HCT116 (cell line): ENCODE data around the gene WHRN. TPM values are rescaled to one million over a fixed set of nuclear protein-coding genes. Genes with fewer than 3 reads are reported as not detected.

ENCODE experiments used
- ATAC-seq: fragments of 200-7000 bp; cut with Tn5 transposase; 2 replicates; pipeline ENCODE4 v1.9.1; 2020; ENCODE audit warnings: mild to moderate bottlenecking, moderate library complexity
- BruUV-seq: library from RNA; stranded (reverse); fragments of 400-500 nt; replicated peaks from 2 replicates; lab custom pipeline; 2021; lab: Mats Ljungman, UMichigan
- CTCF ChIA-PET: fragments of 300-600 bp; sonication (Branson Sonifier 250); formaldehyde crosslinking; loops from one replicate; lab custom pipeline; 2021; ENCODE audit warnings: antibody characterized with exemption; lab: Charles Lee
- POLR2A ChIA-PET: fragments of 300-600, 350-600 bp; sonication (Branson Sonifier 250); formaldehyde crosslinking; loops from one replicate; lab custom pipeline; 2021; ENCODE audit warnings: antibody characterized with exemption; lab: Charles Lee
- RAD21 ChIA-PET, 2 experiments: fragments of 300-600 bp; sonication (Branson Sonifier 250); formaldehyde crosslinking; loops; one replicate each; lab custom pipeline; 2023; ENCODE audit warnings: low total read pairs in 2 of 2; ENCODE audit not compliant: uncharacterized antibody in 2 of 2, unreplicated experiment in 2 of 2, low non-redundant PET in 1 of 2; lab: Charles Lee
- DNase-seq: peaks from one replicate; pipeline ENCODE4 v3.0.0-alpha.2; 2010; ENCODE audit warnings: low read depth, low spot score
- H2AFZ ChIP-seq: fragments of 200-600 bp; shearing (Covaris generic), sonication (generic); 2 replicates; pipeline ENCODE4 v1.6.1; 2017; ENCODE audit warnings: low read depth, mixed run types, mixed read lengths, antibody characterized with exemption, low read length; ENCODE audit not compliant: poor library complexity, severe bottlenecking
- H3K27ac ChIP-seq: 2 replicates; pipeline ENCODE4 v1.5.1; 2012; ENCODE audit warnings: low read depth, low read length
- H3K27me3 ChIP-seq: fragments of 200-600 bp; sonication (generic); 2 replicates; pipeline ENCODE4 v1.6.1; 2016; ENCODE audit warnings: mixed run types, low read length, mixed read lengths; ENCODE audit not compliant: insufficient read depth
- H3K36me3 ChIP-seq, 2 experiments: fragments of 200-500 bp in 1 of 2; fragments of 200-600 bp in 1 of 2; sonication (Bioruptor generic) in 1 of 2; sonication (generic) in 1 of 2; 2 replicates each; pipeline versions ENCODE4 v1.5.1 to v1.6.1; 2014 to 2016; ENCODE audit warnings: low read length in 2 of 2, inconsistent platforms in 1 of 2, mixed read lengths in 1 of 2, mixed run types in 1 of 2; ENCODE audit not compliant: insufficient read depth in 2 of 2, control insufficient read depth in 1 of 2
- H3K4me1 ChIP-seq, 2 experiments: fragments of 200-600 bp in 1 of 2; sonication (generic) in 1 of 2; 2 replicates each; pipeline versions ENCODE4 v1.5.1 to v1.6.1; 2012 to 2017; ENCODE audit warnings: low read length in 2 of 2, inconsistent platforms in 1 of 2, mild to moderate bottlenecking in 1 of 2, mixed read lengths in 1 of 2, mixed run types in 1 of 2, moderate library complexity in 1 of 2; ENCODE audit not compliant: insufficient read depth in 2 of 2, control insufficient read depth in 1 of 2
- H3K4me2 ChIP-seq: fragments of 200-600 bp; sonication (generic); 2 replicates; pipeline ENCODE4 v1.6.1; 2017; ENCODE audit warnings: mixed run types, low read length, mixed read lengths
- H3K4me3 ChIP-seq, 2 experiments: fragments of 200-600 bp in 1 of 2; sonication (generic) in 1 of 2; replicated peaks in 1 of 2; 2 replicates each; pipeline ENCODE4 v1.5.1; 2011 to 2016; ENCODE audit warnings: low read length in 2 of 2, control low read depth in 1 of 2, low read depth in 1 of 2, mild to moderate bottlenecking in 1 of 2, mixed read lengths in 1 of 2, mixed run types in 1 of 2
- H3K79me2 ChIP-seq: fragments of 200-600 bp; sonication (generic); 2 replicates; pipeline ENCODE4 v1.6.1; 2017; ENCODE audit warnings: mild to moderate bottlenecking, mixed run types, low read length, moderate library complexity, mixed read lengths; ENCODE audit not compliant: insufficient read depth
- H3K9ac ChIP-seq: fragments of 200-600 bp; sonication (generic); 2 replicates; pipeline ENCODE4 v1.6.1; 2016; ENCODE audit warnings: low read length, mixed read lengths
- H3K9me2 ChIP-seq: fragments of 200-600 bp; sonication (generic), shearing (Covaris generic); 2 replicates; pipeline ENCODE4 v1.6.1; 2017; ENCODE audit warnings: mixed run types, mild to moderate bottlenecking, moderate library complexity; ENCODE audit not compliant: insufficient read depth
- H3K9me3 ChIP-seq, 2 experiments: fragments of 200-500 bp in 1 of 2; fragments of 200-600 bp in 1 of 2; sonication (Bioruptor generic) in 1 of 2; sonication (generic) in 1 of 2; 2 replicates each; pipeline ENCODE4 v1.6.1; 2014 to 2017; ENCODE audit warnings: low read length in 2 of 2, mixed read lengths in 2 of 2, inconsistent platforms in 1 of 2, low read depth in 1 of 2, mild to moderate bottlenecking in 1 of 2, mixed run types in 1 of 2, moderate library complexity in 1 of 2; ENCODE audit not compliant: control insufficient read depth in 1 of 2, insufficient read depth in 1 of 2
- H4K20me1 ChIP-seq: fragments of 200-600 bp; sonication (generic), shearing (Covaris generic); 2 replicates; pipeline ENCODE4 v1.6.1; 2017; ENCODE audit warnings: mixed run types, mild to moderate bottlenecking, moderate library complexity; ENCODE audit not compliant: insufficient read depth
- CBX3 ChIP-seq: IDR thresholded peaks from 2 replicates; pipeline ENCODE4 v1.6.1; 2012; ENCODE audit warnings: low read depth
- ELF1 ChIP-seq: IDR thresholded peaks from 2 replicates; pipeline ENCODE4 v1.6.1; 2012; ENCODE audit warnings: low read depth, borderline replicate concordance
- EZH2phosphoT487 ChIP-seq: fragments of 200-600 bp; IDR thresholded peaks from 2 replicates; pipeline ENCODE4 v1.6.1; 2018; ENCODE audit warnings: antibody characterized with exemption, borderline replicate concordance
- JUND ChIP-seq: IDR thresholded peaks from 2 replicates; pipeline ENCODE4 v1.6.1; 2012
- RAD21 ChIP-seq: IDR thresholded peaks from 2 replicates; pipeline ENCODE4 v1.6.1; 2012; ENCODE audit warnings: low read depth, mild to moderate bottlenecking
- intact Hi-C: fragments of 100-400 bp; cut with micrococcal nuclease; formaldehyde crosslinking; loops from 2 replicates; pipeline ENCODE4 v1.10.0; 2022
- total RNA-seq: library from RNA; stranded (reverse); gene quantifications from one replicate; pipeline ENCODE4 v1.2.1, GENCODE V29; 2021; ENCODE audit not compliant: unreplicated experiment
- TF ChIP-seq, protein P1 (sequence below): IDR thresholded peaks from 2 replicates; pipeline ENCODE4 v1.6.1; 2012
- TF ChIP-seq, protein P2 (sequence below): IDR thresholded peaks from 2 replicates; pipeline ENCODE4 v1.6.1; 2012; ENCODE audit warnings: low read depth
- TF ChIP-seq, protein P3 (sequence below), 3 experiments: fragments of 200-600 bp in 1 of 3; sonication (generic) in 1 of 3; IDR thresholded peaks in 2 of 3; conservative IDR thresholded peaks in 1 of 3; 2 replicates each; pipeline ENCODE4 v1.5.1; 2012 to 2017; ENCODE audit warnings: low read depth in 2 of 3, low read length in 2 of 3, antibody characterized with exemption in 1 of 3, borderline replicate concordance in 1 of 3, control low read depth in 1 of 3, mild to moderate bottlenecking in 1 of 3, mixed read lengths in 1 of 3, mixed run types in 1 of 3, moderate library complexity in 1 of 3; ENCODE audit not compliant: insufficient read depth in 1 of 3

WHRN gene
- total RNA-seq, 1 experiment from 2014 or later: 12.8 TPM

DNA sequence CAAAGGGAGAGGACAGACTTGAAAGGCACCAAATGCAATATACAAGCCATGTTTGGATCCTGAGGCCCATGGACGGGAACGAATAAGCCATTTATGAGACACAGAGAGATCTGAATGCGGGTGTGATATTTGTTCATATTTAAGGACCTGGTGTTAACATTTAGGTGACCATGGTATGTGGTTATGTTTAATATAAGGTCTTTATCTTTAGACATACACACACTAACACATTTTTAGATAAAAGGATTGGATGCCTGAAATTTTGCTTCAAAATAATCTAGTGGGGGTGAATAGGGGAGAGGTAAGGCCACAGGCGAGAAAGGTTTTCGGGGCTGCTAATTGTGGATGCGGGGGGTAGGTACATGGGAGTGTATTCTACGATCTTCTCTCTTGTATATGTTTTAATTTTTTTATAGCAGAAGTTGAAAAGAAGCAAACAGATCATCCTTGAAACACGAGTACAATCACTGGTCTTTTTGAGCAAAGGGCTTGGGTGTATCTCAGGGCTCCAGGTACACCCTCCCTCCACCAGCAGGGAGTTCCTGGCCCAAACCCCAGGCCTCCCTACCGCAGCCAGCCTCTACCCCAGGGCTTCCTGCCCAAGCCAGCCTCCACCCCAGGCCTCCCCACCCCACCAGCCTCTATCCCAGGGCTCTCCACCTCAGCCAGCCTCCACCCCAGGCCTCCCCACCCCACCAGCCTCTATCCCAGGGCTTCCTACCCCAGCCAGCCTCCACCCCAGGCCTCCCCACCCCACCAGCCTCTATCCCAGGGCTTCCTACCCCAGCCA is 129.7 kb downstream of the WHRN start:
- no peaks in the 10 kb centered on the region for H3K36me3 ChIP-seq
- ChIA-PET POLR2A (no interaction called here), CTCF (no interaction called here), RAD21 (no interaction called here)
- H4K20me1 ChIP-seq: no peaks in the 10 kb centered on the region
- no peaks in the 10 kb centered on the region for H3K9me3 ChIP-seq
- intact Hi-C loops: no loop called here
- H3K4me2 ChIP-seq: no peak overlapping the region
- no peaks in the 10 kb centered on the region for H3K9me2 ChIP-seq
- H3K4me3 ChIP-seq: no peak overlapping the region
- BruUV-seq: no TSS peak
- H3K4me1 ChIP-seq: no peaks in the 10 kb centered on the region
- ATAC-seq (no peak), DNase-seq (no peak)
- H3K27me3 ChIP-seq: no peaks in the 10 kb centered on the region
- H2AFZ ChIP-seq: no peak overlapping the region
- no peak overlapping the region for H3K9ac ChIP-seq
- H3K27ac ChIP-seq: no peak overlapping the region
- TF ChIP-seq, protein P1, sequence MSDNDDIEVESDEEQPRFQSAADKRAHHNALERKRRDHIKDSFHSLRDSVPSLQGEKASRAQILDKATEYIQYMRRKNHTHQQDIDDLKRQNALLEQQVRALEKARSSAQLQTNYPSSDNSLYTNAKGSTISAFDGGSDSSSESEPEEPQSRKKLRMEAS: no peak
- TF ChIP-seq, protein P2, sequence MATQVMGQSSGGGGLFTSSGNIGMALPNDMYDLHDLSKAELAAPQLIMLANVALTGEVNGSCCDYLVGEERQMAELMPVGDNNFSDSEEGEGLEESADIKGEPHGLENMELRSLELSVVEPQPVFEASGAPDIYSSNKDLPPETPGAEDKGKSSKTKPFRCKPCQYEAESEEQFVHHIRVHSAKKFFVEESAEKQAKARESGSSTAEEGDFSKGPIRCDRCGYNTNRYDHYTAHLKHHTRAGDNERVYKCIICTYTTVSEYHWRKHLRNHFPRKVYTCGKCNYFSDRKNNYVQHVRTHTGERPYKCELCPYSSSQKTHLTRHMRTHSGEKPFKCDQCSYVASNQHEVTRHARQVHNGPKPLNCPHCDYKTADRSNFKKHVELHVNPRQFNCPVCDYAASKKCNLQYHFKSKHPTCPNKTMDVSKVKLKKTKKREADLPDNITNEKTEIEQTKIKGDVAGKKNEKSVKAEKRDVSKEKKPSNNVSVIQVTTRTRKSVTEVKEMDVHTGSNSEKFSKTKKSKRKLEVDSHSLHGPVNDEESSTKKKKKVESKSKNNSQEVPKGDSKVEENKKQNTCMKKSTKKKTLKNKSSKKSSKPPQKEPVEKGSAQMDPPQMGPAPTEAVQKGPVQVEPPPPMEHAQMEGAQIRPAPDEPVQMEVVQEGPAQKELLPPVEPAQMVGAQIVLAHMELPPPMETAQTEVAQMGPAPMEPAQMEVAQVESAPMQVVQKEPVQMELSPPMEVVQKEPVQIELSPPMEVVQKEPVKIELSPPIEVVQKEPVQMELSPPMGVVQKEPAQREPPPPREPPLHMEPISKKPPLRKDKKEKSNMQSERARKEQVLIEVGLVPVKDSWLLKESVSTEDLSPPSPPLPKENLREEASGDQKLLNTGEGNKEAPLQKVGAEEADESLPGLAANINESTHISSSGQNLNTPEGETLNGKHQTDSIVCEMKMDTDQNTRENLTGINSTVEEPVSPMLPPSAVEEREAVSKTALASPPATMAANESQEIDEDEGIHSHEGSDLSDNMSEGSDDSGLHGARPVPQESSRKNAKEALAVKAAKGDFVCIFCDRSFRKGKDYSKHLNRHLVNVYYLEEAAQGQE: no peak
- TF ChIP-seq JUND (no peak), RAD21 (no peak), ELF1 (no peak), EZH2phosphoT487 (no peak), CBX3 (no peak)
- TF ChIP-seq, protein P3, sequence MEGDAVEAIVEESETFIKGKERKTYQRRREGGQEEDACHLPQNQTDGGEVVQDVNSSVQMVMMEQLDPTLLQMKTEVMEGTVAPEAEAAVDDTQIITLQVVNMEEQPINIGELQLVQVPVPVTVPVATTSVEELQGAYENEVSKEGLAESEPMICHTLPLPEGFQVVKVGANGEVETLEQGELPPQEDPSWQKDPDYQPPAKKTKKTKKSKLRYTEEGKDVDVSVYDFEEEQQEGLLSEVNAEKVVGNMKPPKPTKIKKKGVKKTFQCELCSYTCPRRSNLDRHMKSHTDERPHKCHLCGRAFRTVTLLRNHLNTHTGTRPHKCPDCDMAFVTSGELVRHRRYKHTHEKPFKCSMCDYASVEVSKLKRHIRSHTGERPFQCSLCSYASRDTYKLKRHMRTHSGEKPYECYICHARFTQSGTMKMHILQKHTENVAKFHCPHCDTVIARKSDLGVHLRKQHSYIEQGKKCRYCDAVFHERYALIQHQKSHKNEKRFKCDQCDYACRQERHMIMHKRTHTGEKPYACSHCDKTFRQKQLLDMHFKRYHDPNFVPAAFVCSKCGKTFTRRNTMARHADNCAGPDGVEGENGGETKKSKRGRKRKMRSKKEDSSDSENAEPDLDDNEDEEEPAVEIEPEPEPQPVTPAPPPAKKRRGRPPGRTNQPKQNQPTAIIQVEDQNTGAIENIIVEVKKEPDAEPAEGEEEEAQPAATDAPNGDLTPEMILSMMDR (IDR thresholded peaks at IDR 0.05 in 2 of 3, conservative IDR thresholded peaks at IDR 0.05 in 1 of 3; ENCODE audit: borderline replicate concordance in 1 of 3, insufficient read depth in 1 of 3, low read depth in 2 of 3, low read length in 2 of 3): no peak
- H3K79me2 ChIP-seq: no peaks in the 10 kb centered on the region
